ENCODE results near the gene WDR86. TPM values are rescaled to one million over a fixed set of nuclear protein-coding genes. Genes with fewer than 3 reads are reported as not detected.

Gene WDR86
- total and polyA plus RNA-seq, 2 of the 8 experiments (the other 6 are each of a cell fraction or from before 2014, with no cell fraction given) = 12.7 to 15.8 TPM

- CTCF ChIA-PET (ENCODE audit: partially characterized antibody) = interaction anchor here (1.3 to 16.9 kb wide), 4 partner anchors 9 to 73 kb away, joined by 4 to 185 read pairs (median 14); no protein-coding TSS in a partner anchor
- no peaks in the 10 kb centered on the region for H3K79me1 ChIP-seq (ENCODE audit: low read depth, low read length)
Observed at GRCh38 chr7:151377406-151377805, 32.4 kb downstream of the WDR86 start.

More at GRCh38 chr7:151377406-151377805, 32.4 kb downstream of the WDR86 start:
- no peak overlapping the region for H3K4me2 ChIP-seq (ENCODE audit: insufficient read depth in 1 of 2, low read depth in 2 of 2, low read length in 2 of 2)
- no peak overlapping the region for H2BK20ac ChIP-seq (ENCODE audit: low read length)
- no peak for FAIRE-seq
- peaks cover 0 to 30% (median 13%) of the 10 kb centered on the region in 4 experiments; a peak in 6 of 7 replicates for H3K4me1 ChIP-seq (replicated peaks in 1 of 4; ENCODE audit: control insufficient read depth in 3 of 4, insufficient read depth in 4 of 4, low read length in 3 of 4)
- H2AK5ac ChIP-seq (ENCODE audit: low read depth, low read length) = no peak overlapping the region
- H3K79me2 ChIP-seq (ENCODE audit: control insufficient read depth in 1 of 2, insufficient read depth in 2 of 2, low read length in 2 of 2) = no peaks in the 10 kb centered on the region
- no peak for DNase-seq (ENCODE audit: low read depth in 1 of 2, low spot score in 2 of 2)
- no peak overlapping the region for H3K4ac ChIP-seq (replicated peaks; ENCODE audit: insufficient read length, low read depth, low read length)
- H3K56ac ChIP-seq (replicated peaks; ENCODE audit: insufficient read length, low read depth, low read length) = no peak overlapping the region
- TF ChIP-seq HDAC6 (IDR thresholded peaks at IDR 0.05; ENCODE audit: low read depth, low read length) (no peak), EGR1 (IDR thresholded peaks at IDR 0.05; ENCODE audit: borderline replicate concordance, low read depth, low read length) (no peak), KDM1A (IDR thresholded peaks at IDR 0.05; ENCODE audit: borderline replicate concordance, low read length) (no peak), TBP (IDR thresholded peaks at IDR 0.05; ENCODE audit: low read depth, low read length) (no peak), HDAC2 (IDR thresholded peaks at IDR 0.05; ENCODE audit: borderline replicate concordance in 1 of 2, low read depth in 2 of 2, low read length in 2 of 2) (no peak), SRF (IDR thresholded peaks at IDR 0.05; ENCODE audit: low read depth, low read length) (no peak), POLR2AphosphoS5 (IDR thresholded peaks at IDR 0.05; ENCODE audit: low read depth, low read length) (no peak), SAP30 (IDR thresholded peaks at IDR 0.05; ENCODE audit: insufficient read depth, insufficient replicate concordance, low read length) (no peak), YY1 (IDR thresholded peaks at IDR 0.05; ENCODE audit: low read depth, low read length) (no peak)
- H2BK12ac ChIP-seq (ENCODE audit: low read depth, low read length) = no peak overlapping the region
- H3K36me3 ChIP-seq (ENCODE audit: control insufficient read depth in 2 of 4, insufficient read depth in 4 of 4, low read length in 3 of 4) = peaks cover 0 to 15% (median 3%) of the 10 kb centered on the region in 4 experiments; a peak in 4 of 8 replicates
- POLR2A ChIA-PET (ENCODE audit: partially characterized antibody) = no interaction called here
- H3K27me3 ChIP-seq (replicated peaks in 1 of 4; ENCODE audit: control insufficient read depth in 3 of 4, extremely low read depth in 1 of 4, insufficient read depth in 3 of 4, low read length in 3 of 4) = peaks cover 3 to 10% (median 10%) of the 10 kb centered on the region in 4 experiments
- no peak overlapping the region for H3K9ac ChIP-seq (replicated peaks in 1 of 4; ENCODE audit: extremely low read depth in 1 of 4, low read depth in 3 of 4, low read length in 3 of 4)
- no peak overlapping the region for H2BK15ac ChIP-seq (ENCODE audit: low read length)
- peaks cover 14% of the 10 kb centered on the region; the same call in 1 of the 2 replicates for H3K23me2 ChIP-seq (ENCODE audit: low read depth, low read length)
- H4K8ac ChIP-seq (ENCODE audit: extremely low read depth, insufficient read depth, low read length) = no peak overlapping the region
- no peak overlapping the region for H3K27ac ChIP-seq (ENCODE audit: low read depth, low read length)
- H3K9me3 ChIP-seq (ENCODE audit: insufficient read depth in 2 of 2, low read depth in 1 of 2, low read length in 1 of 2) = no peaks in the 10 kb centered on the region
- no peak overlapping the region for H3K23ac ChIP-seq (ENCODE audit: insufficient read length)
- H3K18ac ChIP-seq (ENCODE audit: extremely low read depth, low read length) = no peak overlapping the region
- peaks cover 2% of the 10 kb centered on the region in 2 experiments for H4K20me1 ChIP-seq (replicated peaks in 1 of 2; ENCODE audit: control insufficient read depth in 1 of 2, insufficient read depth in 2 of 2, low read length in 2 of 2)
- no peak overlapping the region for H2BK120ac ChIP-seq (replicated peaks; ENCODE audit: low read depth, low read length)
- H3K4me3 ChIP-seq (ENCODE audit: extremely low read depth in 1 of 4, insufficient read depth in 2 of 4, low read depth in 3 of 4, low read length in 4 of 4) = no peak overlapping the region
- no peak overlapping the region for H2BK5ac ChIP-seq (ENCODE audit: low read depth, low read length)
- H2AFZ ChIP-seq (ENCODE audit: low read length) = no peak overlapping the region
- no peak overlapping the region for H3K14ac ChIP-seq (ENCODE audit: insufficient read length)
- H4K91ac ChIP-seq (replicated peaks; ENCODE audit: insufficient read length, low read length) = no peak overlapping the region
- WGBS, 2 experiments (ENCODE audit: extremely low coverage in 1 of 2, insufficient coverage in 1 of 2, insufficient read length in 1 of 2, insufficient replicate concordance in 2 of 2, low coverage in 1 of 2, low lambda C conversion rate in 2 of 2, missing lambda C conversion rate in 1 of 2) = 94% methylated on average over 10 of the region's 12 CpGs; no CpG with 5 or more reads in 1 of the 2 experiments
- H4K5ac ChIP-seq (ENCODE audit: insufficient read length, low read depth, low read length) = no peak overlapping the region
